ENCODE measurements around the gene CDH10. TPM values are rescaled to one million over a fixed set of nuclear protein-coding genes. Genes with fewer than 3 reads are reported as not detected.

Gene CDH10
- total RNA-seq, 1 donor from 2014 or later, result 0.35 TPM

- Histone ChIP-seq H3K4me1 (no peaks in the 10 kb centered on the region), H3K9me3 (no peaks in the 10 kb centered on the region), H3K27ac (no peak overlapping the region), H3K27me3 (ENCODE audit: low read depth) (no peaks in the 10 kb centered on the region), H3K4me3 (no peak overlapping the region), H3K36me3 (no peaks in the 10 kb centered on the region)
- ATAC-seq (no peak), DNase-seq (no peak)
- TF ChIP-seq CTCF (IDR thresholded peaks at IDR 0.05), result no peak
- intact Hi-C loops (cut with DNase I), result no loop called here
These were observed 37.8 kb downstream of the CDH10 start for GRCh38 chr5:24606971-24607370.

- Histone ChIP-seq H3K4me1 (no peaks in the 10 kb centered on the region), H3K4me3 (no peak overlapping the region), H3K27ac (no peak overlapping the region), H3K9me3 (no peaks in the 10 kb centered on the region), H3K36me3 (no peaks in the 10 kb centered on the region), H3K27me3 (ENCODE audit: low read depth) (no peaks in the 10 kb centered on the region)
- no peak for ATAC-seq
- intact Hi-C loops (cut with DNase I), result no loop called here
- no peak for DNase-seq
- no peak for TF ChIP-seq CTCF (IDR thresholded peaks at IDR 0.05)
These were observed 42.6 kb downstream of the CDH10 start for GRCh38 chr5:24602188-24602587.

- Histone ChIP-seq H3K27ac (no peak overlapping the region), H3K9me3 (no peaks in the 10 kb centered on the region), H3K27me3 (ENCODE audit: low read depth) (no peaks in the 10 kb centered on the region), H3K36me3 (no peaks in the 10 kb centered on the region), H3K4me3 (no peak overlapping the region), H3K4me1 (no peaks in the 10 kb centered on the region)
- no peak for DNase-seq
- no peak for TF ChIP-seq CTCF (IDR thresholded peaks at IDR 0.05)
- ATAC-seq, result no peak
- intact Hi-C loops (cut with DNase I), result no loop called here
These were observed 45.8 kb downstream of the CDH10 start for GRCh38 chr5:24598956-24599355.

- no peak for DNase-seq
- Histone ChIP-seq H3K4me3 (no peak overlapping the region), H3K36me3 (no peaks in the 10 kb centered on the region), H3K9me3 (no peaks in the 10 kb centered on the region), H3K27ac (no peak overlapping the region), H3K4me1 (no peaks in the 10 kb centered on the region), H3K27me3 (ENCODE audit: low read depth) (no peaks in the 10 kb centered on the region)
- TF ChIP-seq CTCF (IDR thresholded peaks at IDR 0.05), result no peak
- intact Hi-C loops (cut with DNase I), result no loop called here
- no peak for ATAC-seq
These were observed 49.4 kb downstream of the CDH10 start for GRCh38 chr5:24595329-24595728.

- H3K9me3 ChIP-seq, result no peaks in the 10 kb centered on the region
- no peaks in the 10 kb centered on the region for H3K27me3 ChIP-seq (ENCODE audit: low read depth)
- H3K4me1 ChIP-seq, result no peaks in the 10 kb centered on the region
- DNase-seq (no peak), ATAC-seq (no peak)
- no peak for TF ChIP-seq CTCF (IDR thresholded peaks at IDR 0.05)
- H3K4me3 ChIP-seq, result no peak overlapping the region
- no peak overlapping the region for H3K27ac ChIP-seq
- no peaks in the 10 kb centered on the region for H3K36me3 ChIP-seq
- intact Hi-C loops (cut with DNase I), result no loop called here
These were observed 53.4 kb downstream of the CDH10 start for GRCh38 chr5:24591426-24591825.

GRCh38 chr5:24589566-24589965, 55.2 kb downstream of the CDH10 start:
- Histone ChIP-seq H3K36me3 (no peaks in the 10 kb centered on the region), H3K9me3 (no peaks in the 10 kb centered on the region), H3K27me3 (ENCODE audit: low read depth) (no peaks in the 10 kb centered on the region), H3K4me1 (no peaks in the 10 kb centered on the region), H3K4me3 (no peak overlapping the region), H3K27ac (no peak overlapping the region)
- no peak for TF ChIP-seq CTCF (IDR thresholded peaks at IDR 0.05)
- intact Hi-C loops (cut with DNase I), result no loop called here
- ATAC-seq, result no peak
- no peak for DNase-seq
